Cerebellar nuclear complex (tissue), 1 donor: Measurements from ENCODE around the gene KRTAP10-12.
"Not testable (repeated sequence)": the region's sequence is repeated elsewhere in the genome, so short reads cannot be mapped to it uniquely, and the experiment has no call there.

ENCODE experiments used
- DNase-seq, 2 experiments: peaks; one replicate each; lab custom pipeline; 2025; lab: John Stamatoyannopoulos, UW

Gene KRTAP10-12

DNA sequence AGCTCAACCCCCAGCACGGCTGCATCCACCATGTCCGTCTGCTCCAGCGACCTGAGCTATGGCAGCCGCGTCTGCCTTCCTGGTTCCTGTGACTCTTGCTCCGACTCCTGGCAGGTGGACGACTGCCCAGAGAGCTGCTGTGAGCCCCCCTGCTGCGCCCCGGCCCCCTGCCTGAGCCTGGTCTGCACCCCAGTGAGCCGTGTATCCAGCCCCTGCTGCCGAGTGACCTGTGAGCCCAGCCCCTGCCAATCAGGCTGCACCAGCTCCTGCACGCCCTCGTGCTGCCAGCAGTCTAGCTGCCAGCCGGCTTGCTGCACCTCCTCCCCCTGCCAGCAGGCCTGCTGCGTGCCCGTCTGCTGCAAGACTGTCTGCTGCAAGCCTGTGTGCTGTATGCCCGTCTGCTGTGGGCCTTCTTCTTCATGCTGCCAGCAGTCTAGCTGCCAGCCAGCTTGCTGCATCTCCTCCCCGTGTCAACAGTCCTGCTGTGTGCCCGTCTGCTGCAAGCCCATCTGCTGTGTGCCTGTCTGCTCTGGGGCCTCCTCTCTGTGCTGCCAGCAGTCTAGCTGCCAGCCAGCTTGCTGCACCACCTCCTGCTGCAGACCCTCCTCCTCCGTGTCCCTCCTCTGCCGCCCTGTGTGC is at the start of gene KRTAP10-12:
Gene KRTAP10-12 (plus strand): TSS at position 1 of the 639 bp plus-strand sequence. CDS start 30 bp downstream, at position 31.
- not testable (repeated sequence) for DNase-seq

- DNase-seq = no peak
Measured at GRCh38 chr21:44647222-44647552, 49.8 kb upstream of the KRTAP10-12 start.

GRCh38 chr21:44648557-44649311 is 48.2 kb upstream of the KRTAP10-12 start:
- no peak for DNase-seq

- DNase-seq = no peak
Measured at GRCh38 chr21:44649521-44650100, 47.4 kb upstream of the KRTAP10-12 start.

- no peak for DNase-seq
Measured at GRCh38 chr21:44650265-44650972, 46.6 kb upstream of the KRTAP10-12 start.

DNA sequence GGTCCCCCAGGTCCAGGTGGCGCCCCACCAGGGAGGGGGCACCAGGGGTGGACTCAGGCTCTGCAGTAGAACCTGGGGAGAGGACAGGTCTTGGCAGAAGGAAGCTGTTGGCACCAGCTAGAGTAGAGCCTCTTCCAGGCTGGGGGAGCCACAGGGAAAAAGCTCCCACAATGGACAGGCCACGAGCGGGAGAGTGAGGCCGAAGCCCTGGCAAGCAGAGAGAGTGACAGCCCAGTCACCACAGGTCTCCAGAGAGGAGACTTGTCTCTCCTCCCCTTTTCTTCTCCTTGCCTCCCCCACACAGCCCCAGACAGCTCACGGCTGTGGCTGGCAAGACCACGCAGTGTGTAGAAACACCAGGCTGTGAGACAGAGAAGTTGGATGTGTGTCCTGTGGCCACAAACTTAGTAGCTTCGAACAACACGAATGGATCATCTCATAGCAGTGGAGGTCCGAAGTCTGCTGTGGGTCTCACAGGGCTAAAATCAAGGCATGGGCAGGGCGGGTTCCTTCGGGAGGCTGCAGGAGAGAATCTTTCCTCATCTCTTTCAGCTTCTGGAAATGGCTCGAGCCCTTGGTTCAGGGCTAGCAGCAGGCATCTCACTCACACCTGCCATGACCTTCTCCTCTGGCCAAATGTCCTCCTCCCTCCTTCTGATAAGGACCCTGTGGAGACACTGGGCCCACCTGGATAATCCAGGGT is 45.8 kb upstream of the KRTAP10-12 start:
- no peak for DNase-seq

GRCh38 chr21:44653123-44653522 is 43.8 kb upstream of the KRTAP10-12 start:
- no peak for DNase-seq

DNA sequence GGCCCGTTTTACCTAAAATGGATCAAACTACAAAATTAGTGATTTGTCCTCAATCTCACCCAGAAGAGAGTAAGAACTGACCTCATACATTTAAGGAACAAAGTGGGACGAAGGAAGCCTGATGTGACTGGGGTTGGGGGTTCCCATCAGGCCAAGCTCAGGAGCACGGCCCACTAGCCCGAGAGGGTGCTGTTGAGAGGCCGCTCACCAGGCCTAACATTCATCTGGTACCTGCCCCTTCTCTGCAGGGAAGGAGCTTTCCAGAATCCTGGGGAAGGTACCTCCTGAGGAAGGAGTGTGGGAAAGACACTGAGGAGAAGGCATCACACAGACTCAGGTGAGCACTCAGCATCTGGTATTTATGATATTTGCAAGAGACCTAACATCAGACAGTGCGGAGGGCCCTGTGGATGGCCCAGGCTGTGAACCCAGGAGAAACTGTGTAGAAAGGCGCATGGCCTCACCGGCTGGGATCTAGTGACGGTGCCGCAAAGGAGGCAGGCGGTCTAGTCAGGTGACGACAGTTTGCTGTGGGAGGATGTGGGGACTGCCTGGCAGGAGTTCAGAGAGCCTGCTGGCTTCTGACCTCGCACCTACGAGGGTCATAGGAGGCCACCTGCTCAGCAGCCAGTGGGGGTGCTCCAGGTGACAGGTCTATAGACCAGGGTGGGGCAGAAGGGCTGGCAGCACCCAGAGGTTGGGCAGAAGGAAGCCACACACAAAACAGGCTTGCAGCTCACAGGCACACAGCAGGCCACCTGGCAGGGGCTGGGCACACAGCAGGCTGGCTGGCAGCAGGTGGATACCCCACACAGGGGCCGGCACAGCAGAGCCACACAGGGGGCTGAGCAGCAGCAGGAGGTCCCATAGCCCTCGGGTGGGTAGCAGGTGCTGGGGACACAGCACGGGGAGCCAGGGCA is 43.1 kb upstream of the KRTAP10-12 start:
- no peak for DNase-seq

- DNase-seq = no peak
Measured at GRCh38 chr21:44654576-44655175, 42.3 kb upstream of the KRTAP10-12 start, which contains the start of gene KRTAP12-4. Gene KRTAP12-4, minus strand, starts transcription at chr21:44654659. Its CDS starts 45 bp downstream, at chr21:44654614.

DNA sequence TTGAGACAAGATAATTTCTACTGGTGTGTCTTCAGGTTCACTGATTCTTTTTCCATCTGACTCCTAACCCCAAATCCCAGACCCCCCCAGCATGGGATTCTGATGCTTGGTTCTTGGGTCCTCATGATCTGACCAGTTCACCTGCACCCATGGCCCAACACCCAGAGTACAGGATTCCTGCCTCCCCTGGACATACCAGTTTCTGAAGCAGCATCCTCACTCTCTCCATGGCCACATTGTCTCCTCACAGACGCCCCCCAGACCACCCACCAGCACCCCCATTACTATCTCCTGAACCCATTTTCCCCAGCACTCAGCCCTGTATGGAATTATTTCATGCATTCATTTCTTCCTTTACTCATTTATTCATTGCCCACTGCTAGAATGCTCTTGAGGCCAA is 40.1 kb upstream of the KRTAP10-12 start:
- DNase-seq = no peak

DNA sequence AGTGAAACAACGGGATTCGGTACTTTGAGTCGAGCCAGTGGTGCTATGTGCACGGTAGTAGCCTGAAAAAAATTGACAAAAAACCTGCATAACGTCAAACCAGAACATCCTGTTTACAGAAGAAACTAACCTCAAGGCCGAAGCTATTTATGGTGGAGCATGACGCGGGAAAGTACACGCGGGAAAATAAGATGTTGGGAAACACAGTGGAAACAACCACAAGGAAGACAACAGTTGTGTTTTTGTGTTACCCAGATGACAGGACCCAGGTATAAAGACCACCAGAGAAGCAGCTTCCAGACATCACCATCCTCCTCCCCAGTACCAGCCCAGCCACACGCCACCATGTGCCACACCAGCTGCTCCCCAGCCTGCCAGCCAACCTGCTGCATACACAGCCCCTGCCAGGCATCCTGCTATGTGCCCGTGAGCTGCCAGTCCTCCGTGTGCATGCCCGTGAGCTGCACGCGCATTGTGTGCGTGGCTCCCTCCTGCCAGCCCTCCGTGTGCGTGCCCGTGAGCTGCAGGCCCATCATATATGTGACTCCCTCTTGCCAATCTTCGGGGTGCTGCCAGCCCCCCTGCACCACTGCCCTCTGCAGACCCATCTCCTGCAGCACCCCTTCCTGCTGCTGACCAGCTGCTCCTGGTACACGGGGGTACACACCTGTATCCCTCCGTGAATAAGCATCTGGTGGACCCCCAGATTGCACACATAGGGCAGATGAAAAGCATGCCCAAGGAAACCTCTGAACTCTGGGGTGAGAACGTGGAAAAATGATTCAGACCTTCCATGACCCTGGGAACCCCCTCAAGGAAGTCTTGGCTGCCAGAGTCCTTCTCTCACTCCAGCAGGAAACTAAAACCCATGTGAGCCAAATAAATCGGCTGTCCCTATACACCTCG is 39.1 kb upstream of the KRTAP10-12 start, which contains the start of gene KRTAP12-3:
Gene KRTAP12-3 (plus strand): TSS at position 298 of the 906 bp plus-strand sequence. CDS start 48 bp downstream, at position 346.
- no peak for DNase-seq

DNA sequence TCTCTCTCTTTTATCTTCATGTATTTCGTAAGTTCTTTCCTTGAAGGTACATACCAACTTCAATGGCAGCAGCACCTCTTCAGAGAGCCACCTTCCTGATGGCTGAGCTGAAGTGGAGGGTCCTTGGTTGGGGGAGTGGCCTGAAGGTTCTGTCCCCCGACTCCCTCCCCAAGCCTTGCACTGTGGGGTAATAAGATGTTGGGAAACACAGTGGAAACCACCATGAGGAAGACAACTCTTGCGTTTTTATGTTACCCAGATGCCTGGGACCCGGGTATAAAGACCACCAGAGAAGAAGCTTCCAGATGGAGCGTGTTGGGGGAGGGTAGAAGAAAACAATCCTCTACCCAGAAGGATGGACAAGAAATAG is 38.4 kb upstream of the KRTAP10-12 start:
- no peak for DNase-seq

DNA sequence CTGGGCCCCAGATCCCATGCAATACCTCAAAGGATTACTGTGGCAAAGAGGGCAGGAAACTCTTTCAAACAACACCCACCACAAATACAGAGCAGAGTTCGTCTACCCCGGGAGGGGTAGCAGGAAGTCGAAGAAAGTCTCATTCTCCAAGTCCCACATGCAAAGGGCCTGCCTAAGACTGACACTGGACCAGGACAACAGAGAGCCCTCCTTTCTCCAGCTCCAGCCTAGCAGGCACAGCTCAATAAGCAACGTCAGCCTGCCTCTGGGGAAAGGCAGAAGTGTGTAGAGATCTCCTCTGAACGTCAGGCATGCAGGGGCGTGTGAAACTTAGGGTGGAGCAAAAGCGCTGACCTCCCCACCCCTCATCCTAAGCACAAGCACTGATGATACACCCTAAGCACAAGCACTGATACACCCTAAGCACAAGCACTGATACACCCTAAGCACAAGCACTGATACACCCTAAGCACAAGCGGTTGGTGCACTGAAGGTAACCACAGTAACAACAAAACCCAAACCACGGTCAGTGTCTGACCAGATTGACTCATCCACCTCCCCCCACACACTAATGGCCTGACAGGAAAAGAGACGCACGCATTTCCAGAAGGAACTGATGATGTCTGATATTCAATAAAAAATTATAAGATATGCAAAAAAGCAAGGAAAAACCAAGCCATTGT is 37.9 kb upstream of the KRTAP10-12 start:
- DNase-seq = no peak

DNA sequence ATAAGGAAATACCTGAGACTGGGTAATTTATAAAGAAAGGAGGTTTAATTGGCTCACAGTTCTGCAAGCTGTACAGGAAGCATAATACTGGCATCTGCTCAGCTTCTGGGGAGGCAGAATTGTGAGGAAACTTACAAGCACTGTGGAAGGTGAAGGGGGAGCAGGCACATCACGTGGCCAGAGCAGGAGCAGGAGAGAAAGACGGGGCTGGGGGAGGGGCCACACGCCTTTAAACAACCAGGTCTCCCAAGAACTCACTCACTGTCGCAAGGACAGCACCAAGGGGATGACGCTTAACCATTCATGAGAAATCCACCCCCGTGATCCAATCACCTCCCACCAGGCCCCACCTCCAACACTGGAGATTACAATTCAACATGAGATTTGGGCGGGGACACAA is 35.4 kb upstream of the KRTAP10-12 start:
- not testable (repeated sequence) for DNase-seq

GRCh38 chr21:44664691-44665090 is 32.3 kb upstream of the KRTAP10-12 start:
- DNase-seq = no peak

DNA sequence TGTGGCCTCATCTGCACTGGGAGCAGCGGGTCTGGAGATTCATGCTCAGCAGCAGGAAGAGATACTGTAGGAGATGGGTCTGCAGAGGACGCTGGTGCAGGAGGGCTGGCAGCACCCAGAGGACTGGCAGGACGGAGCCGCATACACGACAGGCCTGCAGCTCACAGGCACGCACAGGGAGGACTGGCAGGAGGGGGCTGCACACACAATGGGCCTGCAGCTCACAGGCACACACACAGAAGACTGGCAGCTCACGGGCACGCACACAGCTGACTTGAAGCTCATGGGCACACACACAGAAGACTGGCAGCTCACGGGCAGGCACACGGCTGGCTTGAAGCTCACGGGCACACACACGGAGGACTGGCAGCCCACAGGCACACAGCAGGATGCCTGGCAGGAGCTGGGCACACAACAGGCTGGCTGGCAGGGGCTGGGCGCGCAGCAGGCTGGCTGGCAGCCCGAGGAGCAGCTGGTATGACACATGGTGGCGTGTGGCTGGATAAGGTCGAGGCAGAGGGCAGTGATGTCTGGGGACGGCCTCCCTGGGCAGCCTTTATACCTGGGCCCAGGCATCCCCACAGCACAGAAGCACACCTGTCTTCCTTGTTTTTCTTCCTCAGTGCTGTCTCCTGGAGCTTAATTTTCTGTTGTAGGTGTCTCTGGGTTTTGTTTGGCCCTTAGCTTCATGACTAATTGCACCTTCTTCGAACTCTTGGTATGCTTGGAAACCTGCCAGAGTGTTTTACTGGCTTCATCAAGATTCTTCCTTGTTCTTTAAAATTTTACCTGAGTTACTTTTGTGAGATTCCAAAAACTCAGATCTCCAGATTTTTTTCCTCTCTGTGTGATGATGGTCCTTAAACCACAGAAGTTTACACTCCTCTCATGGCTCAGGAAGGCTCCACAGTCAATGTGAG is 30.3 kb upstream of the KRTAP10-12 start, which contains the start of gene KRTAP12-2:
Gene KRTAP12-2 (minus strand): TSS at position 527 of the 920 bp plus-strand sequence. CDS start 41 bp downstream, at position 486.
- no peak for DNase-seq

GRCh38 chr21:44667612-44668011 is 29.4 kb upstream of the KRTAP10-12 start:
- DNase-seq = no peak
